ENCODE results near the gene SEMA3D.

GRCh38 chr7:85217085-85217484 lies 30.2 kb upstream of the SEMA3D start:
- TF ChIP-seq ZNF274 (IDR thresholded peaks at IDR 0.05; ENCODE audit: low read depth, low read length) (no peak), YY1 (IDR thresholded peaks at IDR 0.05; ENCODE audit: insufficient read depth, insufficient read length) (no peak)
